Measurements from ENCODE around the gene PLXNA2.

The PLXNA2 gene

DNA sequence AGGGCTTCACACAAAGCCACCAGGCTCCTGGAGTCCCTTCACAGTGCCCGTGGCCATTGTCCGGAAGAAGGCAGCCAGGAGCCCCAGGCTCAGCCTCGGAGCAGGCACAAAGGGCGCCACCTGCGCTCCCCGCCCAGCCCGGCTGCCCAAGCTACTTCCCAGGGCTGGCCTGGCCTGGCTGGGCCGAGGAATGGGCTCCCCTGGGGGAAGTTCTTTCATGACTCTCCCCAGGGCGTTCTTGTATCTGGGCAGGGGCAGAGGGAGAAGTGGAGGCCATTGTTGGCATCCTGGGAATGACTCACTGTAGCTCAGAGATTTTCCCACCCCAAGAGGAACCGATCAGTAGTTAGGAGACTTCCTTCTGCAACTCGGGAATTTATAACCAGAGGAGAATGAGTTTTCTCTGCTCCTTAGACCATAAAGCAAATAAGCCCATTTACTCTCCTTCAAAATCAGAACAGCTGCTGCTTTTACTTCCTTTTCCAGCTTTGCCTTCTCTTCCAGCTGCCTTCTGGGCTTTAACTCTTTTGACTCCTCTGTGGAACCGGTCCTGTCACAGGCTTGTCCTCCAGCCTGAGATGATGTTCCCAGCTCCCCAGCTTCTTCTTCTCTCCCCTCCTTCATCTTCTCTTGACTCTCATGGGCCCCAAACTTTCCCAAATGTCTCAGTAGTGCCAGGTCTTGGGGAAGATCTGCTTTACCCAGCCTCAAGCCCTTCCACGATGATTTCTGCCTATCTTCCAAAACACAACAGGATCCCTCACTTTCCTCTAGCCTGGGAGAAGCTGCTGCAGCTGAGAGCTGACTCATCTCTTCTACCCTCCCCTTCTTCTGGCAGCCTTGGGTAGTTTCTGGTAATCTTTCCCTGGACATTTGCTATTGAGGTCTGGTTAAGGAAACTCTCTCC, 214.6 kb downstream of the PLXNA2 start:
- no peaks in the 10 kb centered on the region for H3K9me3 ChIP-seq (ENCODE audit: low read length)
- no peaks in the 10 kb centered on the region for H3K4me1 ChIP-seq (ENCODE audit: insufficient read depth, low read length)
- H3K27me3 ChIP-seq (ENCODE audit: insufficient read depth, low read length), result no peaks in the 10 kb centered on the region
- H3K4me3 ChIP-seq (ENCODE audit: low read length), result no peak overlapping the region
- H3K36me3 ChIP-seq (ENCODE audit: insufficient read depth, low read length), result peaks cover 23% of the 10 kb centered on the region
- no peak overlapping the region for H2AFZ ChIP-seq (ENCODE audit: low read depth, low read length)

DNA sequence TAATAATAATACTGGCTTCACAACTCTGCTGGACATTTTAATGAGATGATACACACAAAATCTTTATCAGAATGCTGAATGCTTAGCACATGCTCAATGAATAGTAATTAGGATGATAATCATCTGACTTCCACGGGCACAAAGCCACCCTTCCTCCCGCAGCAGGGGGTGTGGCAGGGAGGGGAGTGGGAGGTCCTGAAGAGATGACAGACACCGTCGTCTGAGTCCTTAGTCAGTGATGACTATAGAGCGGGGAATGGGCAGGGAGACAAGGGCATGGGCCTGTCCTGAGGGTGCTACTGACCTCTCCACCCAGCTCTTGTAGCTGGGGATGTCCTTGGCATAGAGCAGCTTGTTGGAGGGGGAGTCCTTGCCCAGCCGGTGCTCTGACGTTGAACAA, 215.7 kb downstream of the PLXNA2 start:
- Histone ChIP-seq H3K4me3 (ENCODE audit: low read length) (no peak overlapping the region), H3K4me1 (ENCODE audit: insufficient read depth, low read length) (peaks cover under 1% of the 10 kb centered on the region), H3K9me3 (ENCODE audit: low read length) (no peaks in the 10 kb centered on the region), H3K36me3 (ENCODE audit: insufficient read depth, low read length) (peaks cover 23% of the 10 kb centered on the region), H3K27me3 (ENCODE audit: insufficient read depth, low read length) (no peaks in the 10 kb centered on the region), H2AFZ (ENCODE audit: low read depth, low read length) (no peak overlapping the region)

DNA sequence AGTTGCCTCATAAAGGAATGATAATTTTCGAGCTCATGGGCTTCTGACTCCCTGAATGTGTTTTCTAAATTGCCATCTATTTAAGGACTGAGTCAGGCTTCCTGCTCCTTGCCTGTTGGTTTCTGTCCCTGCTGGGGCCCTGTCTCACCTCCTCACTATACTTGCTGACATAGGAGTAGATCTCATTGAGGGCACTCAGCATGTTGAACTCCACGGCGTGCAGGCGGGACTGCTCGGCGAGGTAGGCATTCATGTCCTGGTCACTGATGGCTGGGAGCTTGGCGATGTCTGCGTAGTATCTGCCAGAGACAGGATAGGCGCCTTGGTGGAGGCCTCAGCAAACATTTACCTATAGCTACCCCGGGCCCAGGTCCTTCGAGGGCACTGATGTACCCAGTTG, 216.3 kb downstream of the PLXNA2 start:
- Histone ChIP-seq H2AFZ (ENCODE audit: low read depth, low read length) (no peak overlapping the region), H3K4me1 (ENCODE audit: insufficient read depth, low read length) (peaks cover 5% of the 10 kb centered on the region), H3K4me3 (ENCODE audit: low read length) (no peak overlapping the region), H3K9me3 (ENCODE audit: low read length) (no peaks in the 10 kb centered on the region), H3K27me3 (ENCODE audit: insufficient read depth, low read length) (no peaks in the 10 kb centered on the region), H3K36me3 (ENCODE audit: insufficient read depth, low read length) (peaks cover 17% of the 10 kb centered on the region)

DNA sequence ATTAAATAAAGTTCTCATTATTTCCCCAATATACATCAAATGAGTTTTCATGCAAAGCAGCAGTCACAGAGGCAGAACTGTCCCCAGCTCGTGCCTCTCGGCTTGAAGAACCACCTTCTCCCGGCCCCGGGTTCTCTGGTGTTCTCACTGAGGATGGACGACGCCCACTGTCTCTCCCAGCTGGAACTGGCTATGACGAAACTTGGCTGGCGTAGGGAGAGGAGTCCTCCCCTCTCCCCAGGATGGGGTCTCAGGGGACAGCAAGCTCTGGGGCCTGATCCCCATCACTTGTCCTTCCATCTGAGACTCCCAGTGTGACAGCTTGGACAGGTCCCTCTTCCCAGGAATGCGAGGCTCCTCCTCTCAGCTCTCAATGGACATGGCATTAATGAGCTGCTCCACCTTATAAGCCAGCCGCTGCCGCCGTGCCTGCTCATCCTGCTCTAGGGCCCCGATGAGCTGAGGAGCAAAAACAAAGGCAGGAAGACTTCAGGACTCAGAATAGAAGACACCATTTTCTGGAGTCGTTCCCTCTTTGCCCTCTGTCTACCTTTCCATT, 217.2 kb downstream of the PLXNA2 start:
- H3K27me3 ChIP-seq (ENCODE audit: insufficient read depth, low read length), result no peaks in the 10 kb centered on the region

DNA sequence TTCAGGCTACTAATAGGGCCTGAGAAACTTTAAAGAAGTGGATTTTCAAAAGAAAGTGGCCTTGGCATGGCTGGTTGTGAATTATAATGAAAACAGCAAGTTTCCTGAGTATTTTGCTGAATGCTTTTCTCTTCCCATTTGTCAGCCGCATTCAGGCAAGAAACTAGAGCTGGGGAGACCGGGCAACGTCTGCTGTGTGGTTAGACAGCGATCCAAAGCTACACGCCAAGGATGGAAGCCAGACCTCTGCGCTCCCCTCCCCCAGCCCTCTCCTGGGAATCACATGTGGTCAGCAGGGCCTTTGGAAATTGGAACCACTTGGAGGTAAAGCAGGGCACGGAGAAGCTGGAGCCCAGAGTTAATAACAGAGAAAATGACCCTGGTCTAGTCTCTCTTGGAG, 219.2 kb downstream of the PLXNA2 start:
- Histone ChIP-seq H3K36me3 (ENCODE audit: insufficient read depth, low read length) (peaks cover 14% of the 10 kb centered on the region), H3K4me3 (ENCODE audit: low read length) (no peak overlapping the region), H3K9me3 (ENCODE audit: low read length) (no peaks in the 10 kb centered on the region)

More for the DNA sequence above, 217.2 kb downstream of the PLXNA2 start:
- H3K36me3 ChIP-seq (ENCODE audit: insufficient read depth, low read length), result peaks cover 14% of the 10 kb centered on the region
- H2AFZ ChIP-seq (ENCODE audit: low read depth, low read length), result no peak overlapping the region
- H3K4me3 ChIP-seq (ENCODE audit: low read length), result no peak overlapping the region
- peaks cover 5% of the 10 kb centered on the region for H3K4me1 ChIP-seq (ENCODE audit: insufficient read depth, low read length)
- no peaks in the 10 kb centered on the region for H3K9me3 ChIP-seq (ENCODE audit: low read length)

DNA sequence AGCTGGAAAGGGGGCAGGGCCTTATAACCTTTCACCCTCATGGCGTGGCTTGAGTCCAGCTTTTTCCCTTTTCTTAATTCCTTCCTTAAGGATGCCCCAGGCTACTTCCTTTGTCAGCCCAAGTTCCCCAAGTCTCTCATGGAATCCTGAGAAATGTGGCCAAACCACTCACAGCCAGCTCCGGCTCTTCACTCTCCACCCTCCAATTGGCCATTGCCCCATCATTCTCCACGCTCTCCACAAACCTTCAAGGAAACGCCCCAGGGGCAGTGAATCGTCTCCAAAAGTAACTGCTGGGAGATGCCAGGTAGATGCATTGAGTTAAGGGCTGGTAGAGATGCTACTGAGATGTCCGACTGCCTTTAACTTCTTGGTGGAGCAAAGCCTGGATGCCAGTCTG, 219.8 kb downstream of the PLXNA2 start:
- Histone ChIP-seq H3K27me3 (ENCODE audit: insufficient read depth, low read length) (no peaks in the 10 kb centered on the region), H3K4me3 (ENCODE audit: low read length) (no peak overlapping the region), H2AFZ (ENCODE audit: low read depth, low read length) (no peak overlapping the region), H3K36me3 (ENCODE audit: insufficient read depth, low read length) (peaks cover 14% of the 10 kb centered on the region), H3K9me3 (ENCODE audit: low read length) (no peaks in the 10 kb centered on the region), H3K4me1 (ENCODE audit: insufficient read depth, low read length) (peaks cover 5% of the 10 kb centered on the region)

More for the DNA sequence above, 219.2 kb downstream of the PLXNA2 start:
- Histone ChIP-seq H2AFZ (ENCODE audit: low read depth, low read length) (no peak overlapping the region), H3K27me3 (ENCODE audit: insufficient read depth, low read length) (no peaks in the 10 kb centered on the region), H3K4me1 (ENCODE audit: insufficient read depth, low read length) (peaks cover 5% of the 10 kb centered on the region)

DNA sequence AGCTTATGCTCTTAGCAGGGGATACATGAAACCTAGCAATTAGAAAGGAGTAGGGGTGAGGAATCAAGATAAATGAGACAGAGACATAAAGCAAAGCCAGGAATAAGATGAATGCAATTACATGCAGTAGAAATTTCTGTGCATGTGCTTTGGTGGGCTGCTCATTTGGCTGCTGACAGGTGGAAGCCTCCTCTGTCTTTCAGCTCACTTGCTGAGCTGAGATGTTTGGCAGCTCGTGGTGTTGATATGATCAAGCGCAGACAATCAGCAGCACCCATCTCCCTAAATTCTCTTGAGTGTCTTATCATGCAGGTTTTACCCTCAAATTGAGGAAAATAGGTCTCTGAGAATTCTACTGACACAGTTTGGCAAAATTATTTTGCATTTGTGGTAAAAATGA, 224.9 kb downstream of the PLXNA2 start:
- Histone ChIP-seq H3K27me3 (ENCODE audit: insufficient read depth, low read length) (peaks cover 2% of the 10 kb centered on the region), H3K4me1 (ENCODE audit: insufficient read depth, low read length) (peaks cover 5% of the 10 kb centered on the region), H3K9me3 (ENCODE audit: low read length) (no peaks in the 10 kb centered on the region), H3K4me3 (ENCODE audit: low read length) (no peak overlapping the region), H3K36me3 (ENCODE audit: insufficient read depth, low read length) (no peaks in the 10 kb centered on the region), H2AFZ (ENCODE audit: low read depth, low read length) (no peak overlapping the region)

DNA sequence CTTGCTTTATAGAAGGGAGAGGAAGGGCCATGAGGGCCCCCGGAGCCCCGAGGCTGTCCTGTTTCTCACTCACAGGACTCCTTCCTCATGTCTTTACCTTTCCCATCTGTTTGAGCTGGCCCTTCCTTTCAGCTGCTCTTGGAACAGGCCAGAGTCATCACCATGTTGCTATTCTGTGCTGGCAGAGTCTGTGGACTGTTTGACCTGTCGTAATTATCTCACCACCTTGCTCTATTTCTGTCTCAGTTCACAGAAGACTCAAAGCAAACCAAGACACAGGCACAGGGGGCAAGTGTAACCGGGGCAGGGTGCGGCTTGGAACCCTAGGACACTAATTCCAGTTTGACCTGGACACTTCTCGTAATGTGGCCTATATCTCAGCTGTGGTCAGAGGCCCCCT, 228.9 kb downstream of the PLXNA2 start:
- Histone ChIP-seq H3K9me3 (ENCODE audit: low read length) (no peaks in the 10 kb centered on the region), H3K4me3 (ENCODE audit: low read length) (no peak overlapping the region), H2AFZ (ENCODE audit: low read depth, low read length) (no peak overlapping the region)

DNA sequence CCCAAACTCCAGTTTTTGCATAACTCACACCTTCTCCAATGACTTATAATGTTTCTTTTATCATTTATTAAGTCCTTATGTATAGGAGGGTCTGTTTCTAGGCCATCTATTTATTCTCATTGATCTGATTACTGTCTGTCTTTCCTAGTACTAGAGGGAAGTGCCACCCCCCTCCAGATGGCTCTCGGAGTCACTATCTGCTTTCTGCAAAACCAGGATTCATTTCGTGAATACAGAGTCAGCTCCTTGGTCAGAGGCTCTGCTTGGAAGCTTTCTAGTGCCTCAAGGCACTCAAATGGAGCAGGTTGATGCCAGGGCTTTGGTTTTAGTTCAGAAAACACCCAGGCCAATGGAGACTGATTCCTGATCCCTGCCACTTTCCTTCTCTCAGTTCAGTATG, 231.0 kb downstream of the PLXNA2 start:
- Histone ChIP-seq H3K9me3 (ENCODE audit: low read length) (no peaks in the 10 kb centered on the region), H3K4me3 (ENCODE audit: low read length) (no peak overlapping the region), H3K27me3 (ENCODE audit: insufficient read depth, low read length) (peaks cover 8% of the 10 kb centered on the region), H3K4me1 (ENCODE audit: insufficient read depth, low read length) (no peaks in the 10 kb centered on the region), H2AFZ (ENCODE audit: low read depth, low read length) (no peak overlapping the region), H3K36me3 (ENCODE audit: insufficient read depth, low read length) (no peaks in the 10 kb centered on the region)

More for the DNA sequence above, 228.9 kb downstream of the PLXNA2 start:
- H3K36me3 ChIP-seq (ENCODE audit: insufficient read depth, low read length), result no peaks in the 10 kb centered on the region
- peaks cover 8% of the 10 kb centered on the region for H3K27me3 ChIP-seq (ENCODE audit: insufficient read depth, low read length)
- no peaks in the 10 kb centered on the region for H3K4me1 ChIP-seq (ENCODE audit: insufficient read depth, low read length)

DNA sequence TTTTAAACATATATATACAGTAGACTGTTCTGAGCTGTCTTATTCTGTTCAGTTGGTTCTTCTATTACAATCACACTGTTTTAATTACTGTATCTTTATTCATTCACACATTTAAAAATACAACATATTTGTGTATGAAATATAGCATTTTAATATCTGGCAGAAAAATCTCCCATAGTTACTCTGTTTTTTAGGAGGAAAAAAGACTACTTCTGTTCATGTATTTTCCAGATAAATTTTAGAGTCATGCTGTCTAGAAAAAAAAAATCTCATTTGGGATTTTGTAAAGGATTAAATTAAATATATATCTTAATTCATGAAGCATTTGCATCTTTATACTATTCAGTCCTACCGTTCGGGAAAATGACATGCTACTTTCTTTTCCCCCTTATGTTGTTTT, 231.5 kb downstream of the PLXNA2 start:
- Histone ChIP-seq H3K27me3 (ENCODE audit: insufficient read depth, low read length) (peaks cover 8% of the 10 kb centered on the region), H3K4me3 (ENCODE audit: low read length) (no peak overlapping the region), H3K9me3 (ENCODE audit: low read length) (no peaks in the 10 kb centered on the region), H3K4me1 (ENCODE audit: insufficient read depth, low read length) (no peaks in the 10 kb centered on the region), H3K36me3 (ENCODE audit: insufficient read depth, low read length) (no peaks in the 10 kb centered on the region), H2AFZ (ENCODE audit: low read depth, low read length) (no peak overlapping the region)

DNA sequence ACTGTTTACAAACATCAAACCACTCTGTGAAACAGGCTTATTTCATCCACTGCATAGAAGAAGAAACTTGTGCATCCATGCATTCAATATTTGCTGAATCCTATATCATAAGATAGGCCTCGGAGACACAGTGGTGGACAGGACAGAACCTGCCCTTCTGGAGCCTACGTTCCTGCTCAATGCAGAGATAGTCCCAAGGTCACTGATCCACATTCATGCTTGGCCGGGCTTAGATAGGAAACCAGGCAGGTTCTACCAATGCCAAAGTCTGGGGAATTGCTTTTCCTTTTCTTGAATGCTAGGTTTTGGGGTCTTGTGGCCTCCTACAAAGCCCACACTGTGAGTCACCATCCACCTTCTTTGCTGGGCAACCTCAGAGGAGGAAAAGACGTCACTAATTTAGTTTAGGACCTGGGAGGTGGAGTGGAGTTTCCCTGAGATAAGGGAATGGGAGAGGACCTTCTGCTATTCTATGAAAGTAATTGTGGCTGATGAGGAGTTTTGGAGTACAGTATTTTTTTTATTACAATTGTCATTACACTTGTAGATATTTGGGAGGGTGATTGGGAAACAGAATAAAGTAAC, 233.6 kb downstream of the PLXNA2 start:
- no peaks in the 10 kb centered on the region for H3K36me3 ChIP-seq (ENCODE audit: insufficient read depth, low read length)
- H3K4me1 ChIP-seq (ENCODE audit: insufficient read depth, low read length), result no peaks in the 10 kb centered on the region
- H3K4me3 ChIP-seq (ENCODE audit: low read length), result no peak overlapping the region
- H3K27me3 ChIP-seq (ENCODE audit: insufficient read depth, low read length), result peaks cover 9% of the 10 kb centered on the region
- H3K9me3 ChIP-seq (ENCODE audit: low read length), result no peaks in the 10 kb centered on the region
- no peak overlapping the region for H2AFZ ChIP-seq (ENCODE audit: low read depth, low read length)

DNA sequence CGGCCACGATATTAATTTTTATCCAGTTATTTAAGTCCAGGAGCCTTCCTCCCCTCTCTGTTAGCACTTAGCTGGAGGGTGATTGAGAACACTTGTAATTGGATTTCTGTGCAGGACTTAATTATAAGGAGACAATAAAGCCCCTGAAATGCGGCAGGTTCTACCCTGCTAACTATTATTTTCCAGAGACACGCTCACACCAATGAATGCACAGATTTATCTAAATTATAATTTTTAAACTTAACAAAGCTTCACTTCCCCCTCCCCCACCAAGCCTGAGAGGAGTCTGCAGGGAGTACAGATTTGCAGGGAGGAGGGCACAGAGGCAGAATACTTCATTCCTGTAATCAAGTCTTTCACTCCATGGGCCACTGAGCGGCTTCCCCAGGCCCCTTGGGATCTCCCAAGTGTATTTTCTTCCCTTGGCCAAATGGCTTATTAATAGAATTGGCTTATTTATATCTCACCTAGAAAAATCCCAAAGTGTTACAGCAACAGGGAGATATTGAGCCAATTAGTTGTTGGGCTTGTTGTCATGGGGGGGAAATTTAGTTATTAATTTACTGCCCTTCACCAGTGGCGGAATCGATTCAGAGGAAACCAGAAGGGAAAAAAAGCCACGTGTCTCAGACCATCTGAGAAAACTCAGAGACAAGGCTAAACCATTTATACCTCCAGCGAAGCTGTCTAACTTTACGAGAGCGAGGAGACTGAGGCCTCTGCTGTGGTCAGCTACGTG, 234.3 kb downstream of the PLXNA2 start:
- Histone ChIP-seq H3K27me3 (ENCODE audit: insufficient read depth, low read length) (peaks cover 9% of the 10 kb centered on the region), H3K4me1 (ENCODE audit: insufficient read depth, low read length) (no peaks in the 10 kb centered on the region), H3K4me3 (ENCODE audit: low read length) (no peak overlapping the region), H3K9me3 (ENCODE audit: low read length) (no peaks in the 10 kb centered on the region), H2AFZ (ENCODE audit: low read depth, low read length) (no peak overlapping the region), H3K36me3 (ENCODE audit: insufficient read depth, low read length) (no peaks in the 10 kb centered on the region)

DNA sequence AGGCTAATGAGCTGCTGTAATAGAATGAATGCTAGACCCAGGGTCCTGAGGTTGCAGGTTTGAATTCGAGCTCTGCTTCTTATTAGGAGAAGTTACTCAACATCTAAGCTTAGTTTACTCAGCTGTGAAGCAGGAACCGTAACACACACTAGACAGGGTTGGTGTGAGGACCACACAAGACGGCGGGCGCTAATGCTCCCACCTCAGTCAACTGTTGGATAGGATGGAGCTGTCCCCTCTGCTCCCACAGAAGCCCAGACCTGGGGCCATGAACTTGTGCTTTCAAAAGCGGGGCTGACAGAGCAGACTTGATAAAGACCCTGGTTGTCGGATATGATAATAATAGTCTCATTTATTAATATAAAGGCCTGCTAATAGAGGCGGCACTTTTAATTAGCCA, 234.9 kb downstream of the PLXNA2 start:
- Histone ChIP-seq H3K9me3 (ENCODE audit: low read length) (no peaks in the 10 kb centered on the region), H3K36me3 (ENCODE audit: insufficient read depth, low read length) (no peaks in the 10 kb centered on the region), H3K4me3 (ENCODE audit: low read length) (no peak overlapping the region), H3K4me1 (ENCODE audit: insufficient read depth, low read length) (no peaks in the 10 kb centered on the region), H3K27me3 (ENCODE audit: insufficient read depth, low read length) (peaks cover 9% of the 10 kb centered on the region), H2AFZ (ENCODE audit: low read depth, low read length) (no peak overlapping the region)

All from neuron (in vitro differentiated cells).